COLO668 (cell line): Measurements from ENCODE around the gene DZIP1L.
A peak's percentile ranks its signal among the peaks of the same experiment; 100 is the strongest.

Source experiments
- DNase-seq: peaks from one replicate; lab custom pipeline; 2025; ENCODE audit not compliant: unreplicated experiment; lab: John Stamatoyannopoulos, UW

DZIP1L gene

DNA sequence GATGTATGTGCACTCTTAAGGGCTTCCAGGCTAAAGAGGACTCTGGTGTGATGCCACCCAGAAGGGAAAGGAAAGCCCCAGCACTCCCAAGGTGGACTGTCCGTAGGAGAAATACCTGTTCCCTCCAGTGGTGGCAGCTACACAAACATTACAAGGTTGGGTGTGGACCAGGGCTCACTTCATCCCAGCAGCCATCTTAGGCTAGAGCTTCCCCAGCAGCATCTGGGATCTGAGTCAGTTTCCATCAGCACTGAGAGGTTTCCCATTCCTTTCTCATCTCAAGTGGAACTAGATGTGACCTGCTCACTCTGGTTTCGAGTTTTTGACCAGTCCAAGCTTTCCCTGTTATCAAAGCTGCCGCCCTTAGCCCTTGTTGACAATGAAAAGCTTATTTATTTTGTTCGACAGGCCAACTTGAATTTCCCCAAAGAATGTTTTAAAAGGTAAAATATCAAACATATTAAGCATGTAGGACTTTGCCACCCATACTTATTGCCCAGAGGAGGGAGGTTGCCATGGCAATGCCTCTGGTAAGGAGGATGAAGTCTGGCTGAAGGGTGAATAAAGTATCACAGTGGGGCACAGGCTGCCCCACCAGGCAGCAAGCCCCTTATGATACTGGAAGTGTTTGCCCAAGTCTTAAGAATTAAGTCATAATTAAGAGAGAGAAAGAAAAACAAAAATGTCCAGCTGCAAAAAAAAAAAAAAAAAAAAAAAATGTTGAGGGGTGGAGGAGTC, 76.5 kb downstream of the DZIP1L start:
- no peak for DNase-seq

DNA sequence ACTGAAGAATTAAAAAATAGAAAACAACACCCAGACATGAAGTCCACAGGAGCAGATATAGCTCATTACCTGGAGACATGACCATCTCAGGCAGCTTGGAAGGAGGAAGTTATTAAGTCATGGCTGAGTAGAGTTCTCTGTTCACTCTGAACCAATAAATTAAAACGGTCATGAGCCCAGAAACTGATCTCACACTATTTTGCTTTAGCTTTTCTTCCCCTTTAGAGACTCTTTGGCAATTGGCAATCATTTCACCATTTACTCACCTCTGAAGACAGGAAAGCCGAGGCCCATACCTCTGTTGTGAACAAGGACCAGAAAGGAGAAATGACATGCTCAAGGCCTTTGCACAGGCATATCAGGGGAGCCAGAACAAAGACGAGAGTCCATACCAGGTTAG, 78.8 kb downstream of the DZIP1L start:
- DNase-seq: no peak

DNA sequence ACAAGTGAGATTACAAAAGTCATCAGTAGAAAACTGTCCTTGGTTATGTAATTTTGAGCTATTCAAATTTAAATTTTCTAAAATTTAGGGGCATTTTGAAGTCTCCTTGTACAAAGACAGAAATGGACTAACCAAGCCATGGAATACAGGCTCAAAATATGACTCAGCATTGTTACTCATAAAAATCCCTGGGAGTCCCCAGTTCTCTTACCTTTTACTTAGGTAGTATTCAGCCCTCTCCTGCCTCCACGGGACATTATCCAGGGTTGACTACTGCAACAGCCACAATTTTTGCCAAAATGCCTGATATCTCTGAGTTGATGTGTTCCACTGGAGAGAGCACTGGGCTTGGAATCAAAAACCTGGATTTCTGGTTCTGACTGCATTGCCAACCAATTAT, 80.5 kb downstream of the DZIP1L start:
- DNase-seq: no peak

DNA sequence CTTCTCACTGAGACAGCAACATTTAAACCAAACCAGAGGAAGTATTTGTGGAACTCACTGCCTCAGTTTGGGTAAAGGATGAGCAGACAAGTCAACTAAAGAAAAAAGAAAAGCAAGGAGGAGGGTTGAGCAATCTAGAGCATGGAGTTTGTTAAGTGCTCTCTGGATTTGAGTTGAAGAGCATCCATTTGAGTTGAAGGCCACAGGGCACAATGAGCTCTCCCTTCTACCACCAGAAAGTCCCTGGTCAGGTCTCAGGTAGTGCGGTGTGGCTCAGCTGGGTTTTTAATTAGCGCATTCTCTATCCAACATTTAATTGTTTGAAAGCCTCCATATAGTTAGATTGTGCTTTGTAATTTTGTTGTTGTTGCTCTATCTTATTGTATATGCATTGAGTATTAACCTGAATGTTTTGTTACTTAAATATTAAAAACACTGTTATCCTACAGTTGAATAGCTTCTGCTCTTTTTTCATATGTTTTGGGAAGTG, 82.2 kb downstream of the DZIP1L start:
- no peak for DNase-seq

DNA sequence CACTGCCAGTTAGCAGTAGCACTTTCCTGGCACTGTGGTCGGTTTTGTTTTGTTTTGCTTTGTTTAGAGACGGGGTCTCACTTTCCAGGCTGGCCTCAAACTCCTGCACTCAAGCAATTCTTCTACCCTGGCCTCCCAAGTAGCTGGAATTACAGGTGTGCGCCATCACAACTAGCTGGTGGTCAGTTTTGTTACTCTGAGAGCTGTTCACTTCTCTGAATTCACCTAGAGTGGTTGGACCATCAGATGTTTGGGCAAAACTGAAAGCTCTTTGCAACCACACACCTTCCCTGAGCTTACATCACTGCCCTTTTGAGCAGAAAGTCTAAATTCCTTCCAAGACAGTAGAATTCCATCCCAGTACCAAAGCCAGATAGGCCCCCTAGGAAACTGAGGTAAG, 82.8 kb downstream of the DZIP1L start:
- no peak for DNase-seq

DNA sequence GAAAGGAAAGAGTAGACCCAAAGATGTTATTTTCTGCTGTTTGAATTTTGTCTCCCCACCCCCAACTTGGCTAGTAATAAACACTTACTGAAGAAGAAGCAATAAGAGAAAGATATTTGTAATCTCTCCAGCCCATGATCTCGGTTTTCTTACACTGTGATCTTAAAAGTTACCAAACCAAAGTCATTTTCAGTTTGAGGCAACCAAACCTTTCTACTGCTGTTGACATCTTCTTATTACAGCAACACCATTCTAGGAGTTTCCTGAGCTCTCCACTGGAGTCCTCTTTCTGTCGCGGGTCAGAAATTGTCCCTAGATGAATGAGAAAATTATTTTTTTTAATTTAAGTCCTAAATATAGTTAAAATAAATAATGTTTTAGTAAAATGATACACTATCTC, 83.9 kb downstream of the DZIP1L start:
- DNase-seq: no peak

DNA sequence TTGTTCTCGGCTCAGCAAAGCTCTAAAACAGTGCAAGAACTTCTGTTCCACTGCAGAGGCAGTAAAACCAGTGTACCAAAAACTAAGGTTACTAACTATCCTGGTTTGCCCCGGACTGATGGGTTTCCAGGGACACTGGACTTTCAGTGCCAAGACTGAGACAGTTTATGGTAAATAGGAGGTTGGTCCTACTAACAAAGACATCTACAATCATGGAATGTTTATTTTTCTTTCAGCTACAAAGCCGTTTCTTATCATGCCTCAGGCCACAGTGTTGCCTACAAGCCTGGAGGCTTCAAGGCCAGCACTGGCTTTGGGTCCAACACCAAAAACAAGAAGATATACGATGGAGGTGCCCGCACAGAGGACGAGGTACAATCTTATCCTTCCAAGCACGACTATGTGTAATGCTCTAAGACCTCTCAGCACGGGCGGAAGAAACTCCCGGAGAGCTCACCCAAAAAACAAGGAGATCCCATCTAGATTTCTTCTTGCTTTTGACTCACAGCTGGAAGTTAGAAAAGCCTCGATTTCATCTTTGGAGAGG, 84.6 kb downstream of the DZIP1L start:
- DNase-seq: no peak

DNA sequence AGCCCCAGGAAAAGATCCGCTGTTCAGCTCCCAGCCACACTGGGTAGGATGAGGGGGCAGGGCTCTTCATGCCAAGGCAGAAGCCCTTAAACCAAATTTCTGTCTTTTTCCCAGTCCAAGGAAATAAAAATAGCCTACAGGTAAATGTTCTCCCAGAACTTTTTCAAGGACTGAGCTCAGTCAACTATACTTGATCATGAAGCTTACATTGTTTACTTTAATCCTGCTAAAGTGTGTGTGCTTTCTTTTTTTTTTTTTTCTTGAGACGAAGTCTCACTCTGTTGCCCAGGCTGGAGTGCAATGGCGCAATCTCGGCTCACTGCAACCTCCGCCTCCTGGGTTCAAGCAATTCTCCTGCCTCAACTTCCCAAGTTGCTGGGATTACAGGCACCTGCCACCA, 87.6 kb downstream of the DZIP1L start:
- no peak for DNase-seq

DNA sequence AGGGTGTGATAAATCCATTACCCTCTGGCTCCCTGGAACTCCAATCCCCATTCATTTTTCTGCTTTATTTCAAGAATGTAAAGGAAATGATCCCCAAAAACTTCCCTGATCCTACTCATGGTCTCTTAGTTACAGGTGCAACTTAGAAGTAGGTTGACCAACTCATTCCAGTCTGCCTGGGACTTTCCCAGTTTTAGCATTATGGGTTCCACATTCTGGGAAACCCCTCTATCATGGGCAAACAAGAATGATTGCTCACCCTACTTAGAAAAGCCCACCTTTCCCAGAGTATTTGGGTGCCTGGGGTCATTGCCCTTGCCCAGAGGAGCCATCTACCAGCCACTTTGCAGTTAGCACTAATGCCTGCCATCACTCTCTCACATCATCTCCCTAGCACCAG, 89.9 kb downstream of the DZIP1L start:
- no peak for DNase-seq

DNA sequence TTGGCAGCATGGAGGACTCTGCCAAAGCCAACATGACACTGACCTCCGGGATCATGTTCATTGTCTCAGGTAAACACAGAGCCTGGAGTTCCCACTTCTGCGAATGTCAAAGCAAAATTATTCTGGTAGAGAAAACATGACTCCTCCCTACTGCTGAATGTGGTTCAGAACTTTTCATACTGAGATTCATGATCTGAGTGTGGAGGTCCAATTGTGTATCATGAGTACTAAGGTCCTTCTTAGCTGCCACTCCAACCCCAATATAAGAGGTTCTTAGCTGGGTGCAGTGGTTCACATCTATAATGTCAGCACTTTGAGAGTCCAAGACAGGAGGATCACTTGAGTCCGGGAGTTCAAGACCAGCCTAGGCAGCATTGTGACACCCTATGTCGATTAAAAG, 91.7 kb downstream of the DZIP1L start:
- no peak for DNase-seq

DNA sequence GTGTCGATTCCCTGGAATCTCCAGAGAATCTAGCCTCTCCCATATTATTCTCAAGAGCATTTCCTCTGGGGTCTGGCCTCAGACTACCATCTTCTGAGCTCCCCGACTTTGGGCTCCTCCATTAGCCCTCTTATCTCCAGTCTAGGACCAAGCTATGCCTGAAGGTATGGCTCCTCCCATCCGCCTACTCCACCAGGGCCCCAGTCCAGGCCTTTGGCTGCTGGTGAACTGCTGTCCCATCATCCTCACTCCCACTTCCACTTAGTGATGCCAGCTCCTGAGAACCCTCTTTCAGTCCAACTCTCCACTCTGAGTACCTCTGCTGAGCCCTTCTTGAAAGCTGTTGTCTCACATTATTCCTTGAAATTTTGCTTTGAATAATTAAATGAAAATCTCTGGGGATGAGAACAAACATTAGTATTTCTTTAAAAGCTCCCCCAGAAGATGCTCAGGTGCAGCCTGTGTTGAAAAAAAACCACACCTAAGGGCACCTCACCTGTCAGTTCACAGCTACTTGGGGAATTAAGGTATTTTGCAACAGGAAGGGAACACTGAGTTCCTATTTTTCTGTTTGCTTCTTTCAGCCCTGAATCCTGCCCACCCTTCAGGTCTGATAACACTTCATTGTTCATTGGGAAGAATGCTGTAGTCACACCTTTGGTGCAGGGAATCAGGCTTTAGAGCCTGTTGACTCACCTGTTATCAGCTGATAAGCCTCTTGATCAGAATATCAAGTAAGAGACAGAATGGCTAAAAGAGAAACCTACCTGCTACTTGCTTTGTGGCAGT, 95.9 kb downstream of the DZIP1L start:
- peak; percentile 3 for DNase-seq

DNA sequence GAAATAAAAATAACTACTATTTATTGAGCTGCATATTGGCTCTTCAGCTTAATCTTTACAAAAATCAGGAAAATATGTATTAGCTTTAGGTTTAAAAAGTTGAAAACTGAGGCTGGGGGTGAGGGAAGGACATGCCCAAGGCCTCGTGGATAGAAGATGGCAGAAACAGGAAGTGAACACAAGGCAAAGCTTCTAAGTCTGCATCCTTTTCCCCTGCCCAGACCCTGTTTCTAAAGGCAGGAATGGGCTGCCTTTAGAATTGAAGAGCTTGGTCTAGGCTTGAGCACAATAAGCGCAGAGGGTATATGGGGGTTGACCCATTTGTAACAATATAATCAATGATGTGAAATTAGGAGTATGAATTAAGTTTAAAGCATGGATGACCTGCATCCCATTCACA, 99.3 kb downstream of the DZIP1L start:
- no peak for DNase-seq

DNA sequence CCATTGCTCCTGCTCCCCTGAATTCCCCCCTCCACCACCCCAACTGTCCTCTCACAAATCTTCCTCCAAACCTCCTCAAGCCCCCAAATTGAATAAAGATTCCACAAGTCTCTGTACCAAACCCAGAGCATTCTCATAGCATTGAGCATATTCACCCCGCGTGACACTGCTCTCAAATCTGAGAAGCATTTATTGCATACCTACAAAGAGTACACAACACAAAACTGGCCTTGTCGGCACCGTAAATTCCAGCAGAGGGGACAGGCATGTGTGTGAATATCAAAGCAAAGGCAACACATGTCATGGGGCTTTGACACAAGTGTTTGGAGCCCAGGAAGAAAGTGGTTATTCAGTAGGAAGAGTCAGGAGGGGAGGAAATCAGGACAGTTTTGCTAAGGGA, 102.9 kb downstream of the DZIP1L start:
- no peak for DNase-seq
